ENCODE measurements around the gene GBA2.

GRCh38 chr9:35767458-35767857 is 18.4 kb upstream of the GBA2 start:
- TF ChIP-seq CTCF (IDR thresholded peaks at IDR 0.05) (no peak), POLR2A (IDR thresholded peaks at IDR 0.05) (no peak)

All from right lobe of liver (tissue), 4 donors.